HepG2 (cell line): Measurements from ENCODE around the gene SGIP1. TPM values are rescaled to one million over a fixed set of nuclear protein-coding genes. Genes with fewer than 3 reads are reported as not detected.

Experiments used
- ATAC-seq: fragments of 200-7000 bp; cut with Tn5 transposase; 3 replicates; pipeline ENCODE4 v1.9.1; 2020; ENCODE audit warnings: mild to moderate bottlenecking, moderate library complexity
- BruUV-seq: library from RNA; stranded (reverse); fragments of 400-500 nt; replicated peaks from 2 replicates; lab custom pipeline; 2021; lab: Mats Ljungman, UMichigan
- CTCF ChIA-PET: fragments of 300-600 bp; formaldehyde crosslinking; extraction: SDS; loops from one replicate; lab custom pipeline; 2021; ENCODE audit warnings: low total read pairs, inconsistent platforms, low intra/inter-chr PET ratio; lab: Yijun Ruan, JAX
- POLR2A ChIA-PET: fragments of 350-600 bp; sonication (Branson Sonifier 250); formaldehyde crosslinking; loops from one replicate; lab custom pipeline; 2020; ENCODE audit warnings: antibody characterized with exemption, inconsistent platforms; lab: Yijun Ruan, JAX
- DNase-seq: peaks from one replicate; pipeline ENCODE4 v3.0.0-alpha.2; 2015; ENCODE audit warnings: low spot score
- FAIRE-seq: peaks from 3 replicates; lab custom pipeline; 2011; peaks lifted over from hg19 to GRCh38; lab: Jason Lieb, UNC
- H2AFZ ChIP-seq: one replicate; pipeline ENCODE4 v1.6.1; 2011; ENCODE audit warnings: low read length, inconsistent platforms
- H3K27ac ChIP-seq: fragments of 300-600 bp; 3 replicates; pipeline ENCODE4 v1.8.0; 2011; ENCODE audit warnings: mixed run types, mild to moderate bottlenecking, mixed read lengths, low read length, inconsistent platforms; ENCODE audit not compliant: insufficient read depth; ENCODE audit errors: extremely low read length
- H3K27me3 ChIP-seq, 2 experiments: fragments of 200-600 bp in 1 of 2; 2 replicates in 1 of 2; 3 replicates in 1 of 2; pipeline versions ENCODE4 v1.6.0 to v1.8.0; 2011; ENCODE audit warnings: low read length in 2 of 2, mild to moderate bottlenecking in 2 of 2, moderate library complexity in 2 of 2, inconsistent platforms in 1 of 2; ENCODE audit not compliant: insufficient read depth in 2 of 2, control insufficient read depth in 1 of 2
- H3K36me3 ChIP-seq, 2 experiments: fragments of 200-600 bp in 1 of 2; replicated peaks in 1 of 2; 2 replicates in 1 of 2; 3 replicates in 1 of 2; pipeline versions ENCODE4 v1.5.1 to v1.8.0; 2011; ENCODE audit warnings: low read length in 2 of 2, inconsistent platforms in 1 of 2; ENCODE audit not compliant: insufficient read depth in 2 of 2, control insufficient read depth in 1 of 2
- H3K4me1 ChIP-seq: 2 replicates; pipeline ENCODE4 v1.5.1; 2012; ENCODE audit warnings: low read length, inconsistent platforms; ENCODE audit not compliant: insufficient read depth
- H3K4me2 ChIP-seq: 2 replicates; pipeline ENCODE4 v1.6.0; 2011; ENCODE audit warnings: low read depth, low read length, inconsistent platforms
- H3K4me3 ChIP-seq, 3 experiments: fragments of 200-600 bp in 1 of 3; sonication (generic), shearing (Covaris generic) in 1 of 3; replicated peaks in 1 of 3; 2 replicates each; pipeline ENCODE4 v1.5.1; 2011 to 2016; ENCODE audit warnings: low read length in 3 of 3, inconsistent platforms in 2 of 3, low read depth in 2 of 3, mild to moderate bottlenecking in 2 of 3, control low read depth in 1 of 3, mixed read lengths in 1 of 3; ENCODE audit not compliant: insufficient read depth in 1 of 3
- H3K79me2 ChIP-seq: one replicate; pipeline ENCODE4 v1.6.1; 2011; ENCODE audit warnings: low read length, inconsistent platforms; ENCODE audit not compliant: insufficient read depth
- H3K9ac ChIP-seq: 2 replicates; pipeline ENCODE4 v1.6.0; 2011; ENCODE audit warnings: mild to moderate bottlenecking, low read depth, low read length, inconsistent platforms; ENCODE audit not compliant: insufficient read depth
- H3K9me3 ChIP-seq: 2 replicates; pipeline ENCODE4 v1.5.1; 2012; ENCODE audit warnings: mild to moderate bottlenecking, low read length
- H4K20me1 ChIP-seq: 2 replicates; pipeline ENCODE4 v1.6.0; 2011; ENCODE audit warnings: inconsistent platforms, mild to moderate bottlenecking, low read length, moderate library complexity; ENCODE audit not compliant: insufficient read depth
- ELF1 ChIP-seq: sonication (generic); formaldehyde crosslinking; IDR thresholded peaks from 2 replicates; pipeline ENCODE4 v1.4.0; 2020; ENCODE audit warnings: missing genetic modification reagents
- HNF4A ChIP-seq: sonication (generic); formaldehyde crosslinking; IDR thresholded peaks from 2 replicates; pipeline ENCODE4 v1.4.0; 2020; ENCODE audit warnings: missing genetic modification reagents
- HOMEZ ChIP-seq: IDR thresholded peaks from 2 replicates; pipeline ENCODE4 v1.6.1; 2016; ENCODE audit warnings: low read depth
- MNT ChIP-seq: fragments of 450-650 bp; IDR thresholded peaks from 2 replicates; pipeline ENCODE4 v1.6.1; 2016
- SCMH1 ChIP-seq: sonication (generic); formaldehyde crosslinking; IDR thresholded peaks from 2 replicates; pipeline ENCODE4 v1.9.0; 2021; ENCODE audit warnings: missing genetic modification reagents, mild to moderate bottlenecking, borderline replicate concordance
- SNAPC2 ChIP-seq: sonication (generic); formaldehyde crosslinking; IDR thresholded peaks from 2 replicates; pipeline ENCODE4 v1.8.1; 2022; ENCODE audit warnings: mild to moderate bottlenecking, missing genetic modification reagents
- SYNCRIP ChIP-seq: fragments of 200-400 bp; formaldehyde crosslinking; IDR thresholded peaks from 2 replicates; pipeline ENCODE4 v1.6.1; 2018; ENCODE audit warnings: mild to moderate bottlenecking, low read depth, low read length; ENCODE audit not compliant: insufficient read depth
- ZBTB14 ChIP-seq: sonication (generic); formaldehyde crosslinking; IDR thresholded peaks from 2 replicates; pipeline ENCODE4 v1.4.0; 2020; ENCODE audit warnings: missing genetic modification reagents
- ZFP1 ChIP-seq: IDR thresholded peaks from 2 replicates; pipeline ENCODE4 v1.6.1; 2016
- ZNF121 ChIP-seq: sonication (generic); formaldehyde crosslinking; IDR thresholded peaks from 2 replicates; pipeline ENCODE4 v1.5.0; 2020; ENCODE audit warnings: mild to moderate bottlenecking, missing genetic modification reagents
- ZNF253 ChIP-seq: sonication (generic); formaldehyde crosslinking; IDR thresholded peaks from 2 replicates; pipeline ENCODE4 v1.8.0; 2022; ENCODE audit warnings: mild to moderate bottlenecking, missing genetic modification reagents, borderline replicate concordance
- ZNF747 ChIP-seq: sonication (generic); formaldehyde crosslinking; IDR thresholded peaks from 2 replicates; pipeline ENCODE4 v1.8.1; 2023; ENCODE audit warnings: missing genetic modification reagents, mild to moderate bottlenecking, borderline replicate concordance
- ZNF761 ChIP-seq: sonication (generic); formaldehyde crosslinking; conservative IDR thresholded peaks from 2 replicates; pipeline ENCODE4 v1.4.0; 2020; ENCODE audit warnings: mild to moderate bottlenecking, missing genetic modification reagents
- ZNF777 ChIP-seq: sonication (generic); formaldehyde crosslinking; IDR thresholded peaks from 2 replicates; pipeline ENCODE4 v1.4.0; 2020; ENCODE audit warnings: missing genetic modification reagents
- WGBS: methylation state at CpG from one replicate; pipeline ENCODE4 v1.1.6; 2017; ENCODE audit warnings: low lambda C conversion rate; 5-methylcytosine and 5-hydroxymethylcytosine counted together
- in situ Hi-C: cut with HindIII; loops from 2 replicates; pipeline ENCODE4 v1.10.0; 2017; ENCODE audit warnings: low pct_unique_long_range_greater_than_20kb; ENCODE audit not compliant: extremely low pct_ligation_motif_present
- intact Hi-C: fragments of 100-400 bp; cut with micrococcal nuclease; formaldehyde crosslinking; loops from one replicate; pipeline ENCODE4 v1.10.0; 2022; ENCODE audit not compliant: unreplicated experiment
- polyA plus RNA-seq, 8 experiments: library from polyadenylated mRNA; depleted of rRNA in 3 of 8; stranded (reverse) in 7 of 8; unstranded in 1 of 8; fragments of >200 nt; fragmentation: Illumina TruSeq in 4 of 8; extraction: Trizol in 4 of 8; gene quantifications; 2 replicates each; pipeline versions ENCODE4 v1.2.1 to v1.2.3, GENCODE V29; 2011 to 2016; ENCODE audit warnings: low read depth in 4 of 8, missing spikeins in 1 of 8, mixed read lengths in 1 of 8; ENCODE audit not compliant: insufficient read depth in 1 of 8
- total RNA-seq, 5 experiments: library from RNA; depleted of rRNA; stranded (reverse); fragments of >200 nt; fragmentation: Illumina TruSeq; extraction: Trizol; gene quantifications; 2 replicates each; pipeline ENCODE4 v1.2.3, GENCODE V29; 2016; ENCODE audit warnings: low read depth in 1 of 5

SGIP1 gene
- total and polyA plus RNA-seq, 2 of the 13 experiments (the other 11 are each of a cell fraction or from before 2014, with no cell fraction given): not detected

- ATAC-seq: no peak
- no peaks in the 10 kb centered on the region for H4K20me1 ChIP-seq
- no peaks in the 10 kb centered on the region for H3K9me3 ChIP-seq
- in situ Hi-C loops (no loop called here), intact Hi-C loops (no loop called here)
- WGBS: 3% methylated on average over 2 of the region's 2 CpGs
- no peak overlapping the region for H3K4me2 ChIP-seq
- DNase-seq: no peak
- no peak overlapping the region for H3K27ac ChIP-seq
- no peaks in the 10 kb centered on the region for H3K79me2 ChIP-seq
- POLR2A ChIA-PET: no interaction called here
- FAIRE-seq: no peak
- H2AFZ ChIP-seq: no peak overlapping the region
- no peaks in the 10 kb centered on the region for H3K27me3 ChIP-seq
- no peak for TF ChIP-seq HNF4A (CRISPR knock-in tag)
- no peak for TF ChIP-seq SYNCRIP
- TF ChIP-seq ELF1 (CRISPR knock-in tag): no peak
- no peak for TF ChIP-seq ZBTB14 (CRISPR knock-in tag)
- TF ChIP-seq MNT: no peak
- TF ChIP-seq ZFP1 (CRISPR knock-in tag): no peak
- no peak for TF ChIP-seq ZNF777 (CRISPR knock-in tag)
- no peak for TF ChIP-seq ZNF747 (CRISPR knock-in tag)
- no peak for TF ChIP-seq ZNF253 (CRISPR knock-in tag)
- TF ChIP-seq ZNF121: no peak
- TF ChIP-seq SNAPC2: no peak
- TF ChIP-seq HOMEZ (CRISPR knock-in tag): no peak
- no peak for TF ChIP-seq SCMH1 (CRISPR knock-in tag)
- no peak for TF ChIP-seq ZNF761 (CRISPR knock-in tag)
- peaks cover 7% of the 10 kb centered on the region; the same call in 1 of the 2 replicates for H3K4me1 ChIP-seq
- H3K36me3 ChIP-seq: no peaks in the 10 kb centered on the region
- BruUV-seq: no TSS peak
- H3K9ac ChIP-seq: no peak overlapping the region
- no peak overlapping the region for H3K4me3 ChIP-seq
- CTCF ChIA-PET: no interaction called here
Measured at GRCh38 chr1:66526991-66527390, 7.0 kb upstream of the SGIP1 start.
